MM.1S (cell line): ENCODE results near the gene CASP2.

ENCODE experiments used
- DNase-seq: peaks from one replicate; pipeline ENCODE4 v3.0.0-alpha.2; 2015
- H2AFZ ChIP-seq: fragments of 300-600 bp; sonication (generic); 2 replicates; pipeline ENCODE4 v1.6.0; 2016; ENCODE audit warnings: antibody characterized with exemption, low read length
- H3F3A ChIP-seq: fragments of 300-600 bp; sonication (generic); 2 replicates; pipeline ENCODE4 v1.6.1; 2016; ENCODE audit warnings: mild to moderate bottlenecking, antibody characterized with exemption, low read length, moderate library complexity, mixed read lengths; ENCODE audit not compliant: insufficient read depth
- H3K27ac ChIP-seq: fragments of 300-600 bp; sonication (generic); 2 replicates; pipeline ENCODE4 v1.5.1; 2016; ENCODE audit warnings: mild to moderate bottlenecking, low read length
- H3K27me3 ChIP-seq: fragments of 300-600 bp; sonication (generic); replicated peaks from 2 replicates; pipeline ENCODE4 v1.6.0; 2016; ENCODE audit warnings: low read length; ENCODE audit not compliant: insufficient read depth
- H3K36me3 ChIP-seq: fragments of 300-600 bp; sonication (generic); replicated peaks from 2 replicates; pipeline ENCODE4 v1.6.1; 2016; ENCODE audit warnings: mild to moderate bottlenecking, low read length, mixed read lengths; ENCODE audit not compliant: insufficient read depth
- H3K4me1 ChIP-seq: fragments of 300-600 bp; sonication (generic); 2 replicates; pipeline ENCODE4 v1.6.1; 2016; ENCODE audit warnings: low read length, mixed read lengths
- H3K4me2 ChIP-seq: fragments of 300-600 bp; sonication (generic); 2 replicates; pipeline ENCODE4 v1.6.0; 2016; ENCODE audit warnings: low read depth, low read length
- H3K4me3 ChIP-seq: fragments of 300-600 bp; sonication (generic); 2 replicates; pipeline ENCODE4 v1.5.1; 2016; ENCODE audit warnings: low read length, mixed read lengths
- H3K79me2 ChIP-seq: fragments of 300-600 bp; sonication (generic); 2 replicates; pipeline ENCODE4 v1.6.1; 2016; ENCODE audit warnings: mixed run types, low read length, mixed read lengths
- H3K9ac ChIP-seq: fragments of 300-600 bp; sonication (generic); 2 replicates; pipeline ENCODE4 v1.6.1; 2016; ENCODE audit warnings: low read length, mixed read lengths
- H3K9me2 ChIP-seq: fragments of 300-600 bp; sonication (generic); replicated peaks from 2 replicates; pipeline ENCODE4 v1.6.1; 2016; ENCODE audit warnings: mild to moderate bottlenecking, low read length, mixed read lengths; ENCODE audit not compliant: insufficient read depth
- H3K9me3 ChIP-seq: fragments of 300-600 bp; sonication (generic); replicated peaks from 2 replicates; pipeline ENCODE4 v1.6.1; 2016; ENCODE audit warnings: mild to moderate bottlenecking, low read length, mixed read lengths; ENCODE audit not compliant: insufficient read depth
- H4K20me1 ChIP-seq: fragments of 300-600 bp; sonication (generic); 2 replicates; pipeline ENCODE4 v1.6.1; 2016; ENCODE audit warnings: mild to moderate bottlenecking, low read length, moderate library complexity, mixed read lengths; ENCODE audit not compliant: insufficient read depth
- CTCF ChIP-seq: fragments of 300-600 bp; sonication (generic); IDR thresholded peaks from 2 replicates; pipeline ENCODE4 v1.5.1; 2016; ENCODE audit warnings: antibody characterized with exemption, low read length, mixed read lengths
- EZH2 ChIP-seq: fragments of 300-600 bp; sonication (generic); optimal IDR thresholded peaks from 2 replicates; pipeline ENCODE3; 2017; ENCODE audit warnings: low read depth, mild to moderate bottlenecking, antibody characterized with exemption, low read length, mixed read lengths
- EZH2phosphoT487 ChIP-seq: fragments of 300-600 bp; sonication (generic); IDR thresholded peaks from 2 replicates; pipeline ENCODE4 v1.6.1; 2018; ENCODE audit warnings: antibody characterized with exemption, low read length

The CASP2 gene

GRCh38 chr7:143256325-143256724 is 31.8 kb upstream of the CASP2 start:
- DNase-seq = no peak
- no peaks in the 10 kb centered on the region for H4K20me1 ChIP-seq
- no peak for TF ChIP-seq EZH2phosphoT487
- TF ChIP-seq EZH2 = no peak
- no peak; the same call in 1 of the 2 replicates for TF ChIP-seq CTCF
- H3K27me3 ChIP-seq = no peaks in the 10 kb centered on the region
- H3K4me2 ChIP-seq = no peak overlapping the region
- no peak overlapping the region for H3K4me3 ChIP-seq
- H3K9me3 ChIP-seq = no peaks in the 10 kb centered on the region
- no peak overlapping the region for H3K27ac ChIP-seq
- H3K79me2 ChIP-seq = no peaks in the 10 kb centered on the region
- H3K9me2 ChIP-seq = no peaks in the 10 kb centered on the region
- no peak overlapping the region for H3K9ac ChIP-seq
- H3K36me3 ChIP-seq = no peaks in the 10 kb centered on the region
- peaks cover 3% of the 10 kb centered on the region; the same call in 1 of the 2 replicates for H3F3A ChIP-seq
- H2AFZ ChIP-seq = no peak overlapping the region
- H3K4me1 ChIP-seq = peaks cover 22% of the 10 kb centered on the region

- no peaks in the 10 kb centered on the region for H3K9me3 ChIP-seq
- H2AFZ ChIP-seq = no peak overlapping the region
- no peak overlapping the region for H3K4me3 ChIP-seq
- DNase-seq = no peak
- H3K79me2 ChIP-seq = no peaks in the 10 kb centered on the region
- no peaks in the 10 kb centered on the region for H3K36me3 ChIP-seq
- H3K27me3 ChIP-seq = no peaks in the 10 kb centered on the region
- TF ChIP-seq CTCF = no peak
- no peak for TF ChIP-seq EZH2
- TF ChIP-seq EZH2phosphoT487 = no peak
- no peaks in the 10 kb centered on the region for H3K9me2 ChIP-seq
- no peaks in the 10 kb centered on the region for H4K20me1 ChIP-seq
- H3K9ac ChIP-seq = no peak overlapping the region
- no peak overlapping the region for H3K27ac ChIP-seq
- peaks cover 3% of the 10 kb centered on the region; the same call in 1 of the 2 replicates for H3F3A ChIP-seq
- H3K4me2 ChIP-seq = no peak overlapping the region
- H3K4me1 ChIP-seq = peaks cover 16% of the 10 kb centered on the region
These were observed 31.2 kb upstream of the CASP2 start for GRCh38 chr7:143256932-143257331.

- H3K9ac ChIP-seq = no peak overlapping the region
- H3K27me3 ChIP-seq = no peaks in the 10 kb centered on the region
- no peaks in the 10 kb centered on the region for H3K36me3 ChIP-seq
- H3K4me1 ChIP-seq = peaks cover 15% of the 10 kb centered on the region
- H3K79me2 ChIP-seq = no peaks in the 10 kb centered on the region
- H3K27ac ChIP-seq = no peak overlapping the region
- no peaks in the 10 kb centered on the region for H4K20me1 ChIP-seq
- no peaks in the 10 kb centered on the region for H3K9me3 ChIP-seq
- H3F3A ChIP-seq = peaks cover 3% of the 10 kb centered on the region; the same call in 1 of the 2 replicates
- TF ChIP-seq CTCF (no peak), EZH2phosphoT487 (no peak), EZH2 (no peak)
- no peaks in the 10 kb centered on the region for H3K9me2 ChIP-seq
- H3K4me2 ChIP-seq = no peak overlapping the region
- no peak overlapping the region for H3K4me3 ChIP-seq
- no peak overlapping the region for H2AFZ ChIP-seq
- no peak for DNase-seq
These were observed 30.6 kb upstream of the CASP2 start for GRCh38 chr7:143257501-143257900.
